Stimulated activated CD4-positive, alpha-beta T cell treated with anti-CD3 and anti-CD28 coated beads, Interleukin-4, amount 100 ng/mL, for 4 hours (primary cell): Measurements from ENCODE around the gene SYPL2.

ENCODE experiments used
- DNase-seq, 2 experiments: peaks; one replicate each; pipeline ENCODE4 v3.0.0-alpha.2; 2020

The SYPL2 gene

DNA sequence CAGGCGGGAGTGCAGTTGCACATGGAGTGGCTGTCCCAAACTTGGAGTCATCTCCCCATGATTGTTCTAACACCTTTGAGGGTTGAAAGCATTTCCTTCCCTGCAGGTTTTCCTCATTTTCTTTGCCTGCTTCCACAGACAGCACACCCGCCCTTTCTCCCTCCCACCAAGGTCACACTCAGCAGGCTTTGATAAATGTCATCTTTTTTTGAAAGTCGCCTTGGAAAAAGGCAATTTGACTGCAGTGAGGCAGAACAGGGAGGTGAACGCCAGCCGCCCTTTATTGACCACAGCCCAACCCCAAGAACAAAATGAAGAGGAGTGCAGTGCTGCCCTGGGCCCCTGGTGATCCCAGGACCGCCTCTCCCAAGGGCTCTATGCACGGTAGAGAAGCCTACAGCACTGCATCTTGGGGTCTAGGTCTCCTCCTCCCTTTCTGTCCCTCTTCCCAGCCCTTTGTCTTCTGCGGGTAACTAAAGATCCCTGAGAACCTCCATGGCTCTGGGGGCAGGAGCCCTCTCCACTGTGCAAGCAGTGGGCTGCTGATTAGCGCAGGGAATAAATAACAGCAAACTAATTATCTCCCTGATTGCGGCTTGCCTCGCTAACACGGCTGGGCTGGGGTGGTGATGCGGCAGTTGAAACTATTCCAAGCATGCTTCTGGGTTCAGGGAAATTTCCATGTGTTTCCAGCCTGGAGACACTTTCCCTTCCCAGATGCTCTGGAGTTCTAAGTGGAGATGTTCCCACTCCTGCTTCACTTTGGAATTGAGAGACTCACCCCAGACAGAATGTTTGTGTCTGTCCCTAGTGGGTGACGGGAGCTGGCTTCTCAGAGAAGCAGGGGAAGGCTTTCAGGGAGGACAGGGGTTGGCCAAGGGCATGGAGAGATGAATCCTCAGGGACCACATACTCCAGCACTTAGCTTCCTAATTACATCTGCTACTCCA, 54.9 kb downstream of the SYPL2 start:
- DNase-seq = no peak

DNA sequence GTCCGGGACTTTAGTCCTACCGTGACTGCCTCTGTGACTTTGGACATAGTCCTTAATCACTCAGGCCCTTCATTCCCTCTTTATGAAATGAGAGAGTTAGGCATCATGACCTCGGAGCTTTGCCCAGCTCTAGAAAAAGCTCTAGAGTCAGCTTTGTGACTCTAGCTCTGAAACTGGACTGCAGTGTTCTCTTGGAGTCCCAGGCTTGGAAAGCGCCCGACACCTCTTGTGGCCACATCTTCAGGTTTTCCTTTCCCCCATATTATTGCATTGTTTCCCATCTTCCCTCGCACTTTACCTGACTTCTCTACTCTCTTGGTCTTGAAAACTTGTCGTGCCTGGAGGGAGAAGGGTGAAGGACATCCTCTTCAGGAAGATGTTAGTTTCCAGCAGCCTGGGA, 55.7 kb downstream of the SYPL2 start:
- no peak for DNase-seq

DNA sequence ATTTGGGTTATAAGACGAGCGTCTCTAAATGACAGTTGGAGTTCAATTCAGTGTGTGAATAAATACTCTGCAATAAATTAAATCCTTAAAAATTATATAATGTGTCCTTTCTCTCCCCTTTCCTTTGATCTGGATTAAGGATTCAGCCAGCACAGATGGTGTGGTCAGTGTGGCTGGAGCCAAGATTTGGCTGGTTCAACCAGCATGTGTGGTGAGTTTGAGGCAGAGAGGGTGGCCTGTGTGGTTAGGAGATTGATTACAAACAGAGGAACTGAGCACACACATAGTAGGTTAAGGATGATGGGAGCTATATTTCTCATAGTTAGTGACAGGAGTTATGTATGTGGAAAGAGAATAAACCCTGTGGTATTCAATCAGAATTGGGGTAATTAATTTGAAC, 57.4 kb downstream of the SYPL2 start:
- DNase-seq = no peak

DNA sequence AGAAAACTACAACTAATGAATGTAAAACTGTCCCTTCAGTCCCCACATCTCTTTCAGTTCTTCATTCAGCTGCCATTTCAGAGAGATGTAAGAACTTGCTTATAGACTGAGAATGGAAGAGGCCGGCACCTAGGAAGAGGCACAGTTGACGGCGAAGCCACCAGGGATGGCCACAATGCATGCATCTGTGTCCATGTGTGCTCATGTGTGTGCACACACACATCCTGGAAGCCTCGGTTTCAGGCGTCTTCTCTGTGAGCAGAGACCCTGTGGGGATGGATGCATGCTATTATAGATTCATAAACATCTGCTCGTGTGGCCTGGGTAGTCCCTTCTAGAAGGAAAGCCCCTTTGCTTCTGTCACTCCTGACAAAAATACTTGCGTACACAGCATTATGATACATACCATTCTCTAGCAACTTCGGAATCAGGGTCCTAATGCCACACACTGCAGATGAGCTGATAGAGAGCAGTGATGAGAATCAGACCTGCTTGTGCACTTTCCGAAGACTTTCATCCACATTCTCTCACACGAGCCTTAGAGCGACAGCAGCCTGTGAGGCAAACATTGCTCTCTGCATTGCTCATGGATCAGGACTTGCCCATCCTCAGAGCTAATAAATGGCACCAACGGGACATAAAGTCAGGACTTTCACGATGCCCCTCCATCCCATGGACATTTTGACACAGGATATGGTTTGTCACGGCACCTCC, 60.9 kb downstream of the SYPL2 start:
- DNase-seq = no peak

DNA sequence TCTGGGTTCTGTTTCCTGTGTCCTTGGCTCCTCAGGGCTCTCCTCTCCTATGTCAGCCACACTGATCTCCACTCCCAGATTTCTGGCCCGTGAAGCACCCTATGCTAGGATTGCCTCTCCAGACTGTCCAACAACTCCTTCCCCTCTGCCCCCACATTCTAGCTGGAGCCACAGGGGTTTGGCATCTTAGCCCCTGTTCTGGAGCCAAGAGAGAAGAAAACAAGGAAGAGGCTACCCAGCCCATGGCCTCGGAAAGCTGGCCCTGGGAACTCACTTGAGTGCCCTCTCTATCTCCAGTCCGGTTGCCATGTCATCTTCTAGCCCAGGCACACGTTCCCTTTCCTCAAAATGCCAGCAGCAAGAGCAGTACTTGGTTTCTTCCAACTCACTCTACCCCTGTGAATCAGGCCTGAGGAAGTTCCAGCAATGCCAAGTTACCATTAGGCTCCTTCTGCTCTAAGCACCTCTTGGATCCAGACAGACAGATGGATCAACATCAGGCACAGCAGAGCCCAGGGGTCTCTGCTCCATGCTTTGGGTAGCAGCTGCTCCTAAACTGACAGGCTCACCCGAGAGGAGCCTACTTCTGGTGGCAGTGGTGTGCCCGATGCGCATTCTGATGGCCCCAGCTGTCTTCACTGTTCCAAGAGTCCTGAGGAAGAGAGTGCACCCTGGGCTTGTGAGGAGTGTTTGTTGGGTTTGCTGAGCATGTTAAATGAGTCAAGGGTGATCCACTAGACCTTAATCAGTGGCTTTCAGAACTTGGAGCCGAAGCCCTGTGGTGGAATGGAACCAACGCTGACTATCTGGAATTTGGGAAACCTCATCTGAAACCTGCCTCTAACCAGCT, 61.7 kb downstream of the SYPL2 start:
- no peak for DNase-seq

DNA sequence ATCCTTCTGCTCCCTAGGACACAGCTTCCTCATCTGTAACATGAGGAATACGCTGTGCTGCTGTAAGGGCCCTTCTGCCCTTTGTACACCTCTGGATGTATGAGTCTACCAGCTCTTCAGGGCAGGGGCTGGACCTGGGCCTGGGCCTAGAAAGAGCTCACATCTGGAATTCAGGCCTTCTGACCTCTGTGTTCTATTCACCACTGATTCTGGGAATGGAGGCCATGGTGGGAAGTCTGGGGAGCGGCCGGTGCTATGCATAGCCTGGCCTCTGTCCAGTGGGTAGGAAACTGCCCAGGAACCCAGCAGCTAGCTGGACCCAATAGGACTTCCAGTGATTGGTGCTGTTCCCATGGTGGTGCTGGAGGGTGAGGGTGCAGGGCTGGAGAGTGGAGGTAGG, 62.4 kb downstream of the SYPL2 start:
- DNase-seq = no peak

DNA sequence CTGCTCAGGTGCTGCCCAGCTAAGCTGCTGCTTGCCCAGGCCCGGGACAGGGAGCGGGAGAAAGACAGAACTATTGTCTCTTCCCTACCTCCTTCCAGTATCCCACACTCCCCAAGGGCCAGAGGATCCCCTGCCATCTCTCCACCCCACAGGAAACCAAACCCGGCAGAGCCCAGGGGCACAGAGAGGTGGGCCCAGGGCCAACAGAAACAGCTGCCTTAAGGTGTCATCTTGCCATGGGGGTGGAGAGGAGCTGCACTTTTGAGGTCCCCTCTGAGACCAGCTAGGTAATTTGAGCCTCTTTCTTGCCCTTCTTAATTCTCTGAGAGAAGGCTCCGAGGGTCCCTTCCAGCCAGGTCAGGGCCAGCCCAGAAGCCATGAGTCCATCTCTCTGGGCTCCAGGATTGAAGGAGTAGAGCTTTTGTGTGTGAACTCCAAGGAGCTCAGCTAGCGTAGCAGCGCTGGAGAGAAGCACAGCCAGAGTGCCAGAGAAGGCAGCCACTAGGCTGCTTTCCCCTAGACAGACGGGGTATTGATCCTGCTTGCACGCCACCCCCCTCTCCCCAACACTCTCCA, 63.6 kb downstream of the SYPL2 start:
- DNase-seq = no peak

DNA sequence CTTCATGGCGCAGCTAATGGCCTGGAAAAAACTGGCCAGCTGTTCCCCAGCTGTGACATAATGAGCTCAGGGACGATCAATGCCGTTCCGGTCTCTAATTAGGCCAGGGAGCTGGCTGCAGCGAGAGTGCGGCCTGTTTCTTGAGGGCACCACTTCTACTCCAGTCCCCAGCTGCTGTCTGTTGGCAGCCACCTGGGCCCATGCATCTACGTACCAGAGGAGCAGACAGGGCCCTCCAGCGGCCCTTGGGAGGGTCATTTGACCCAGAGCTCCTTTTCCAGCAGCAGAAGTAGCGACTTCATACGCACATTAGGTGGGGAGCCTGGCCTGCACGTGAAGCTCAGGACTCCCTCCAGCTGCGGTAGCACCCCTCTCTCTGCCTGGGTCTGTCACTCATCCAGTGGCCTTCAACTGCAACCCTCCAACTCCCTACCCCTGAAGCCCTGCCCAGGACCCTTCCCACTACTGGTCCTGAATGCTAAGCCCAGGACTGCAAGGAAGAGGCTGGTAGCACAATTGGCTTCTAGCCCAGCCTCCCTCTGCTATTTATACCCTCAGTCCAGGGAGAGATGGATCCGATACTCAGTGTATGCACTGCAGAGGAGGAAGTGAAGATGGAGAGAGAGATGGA, 64.2 kb downstream of the SYPL2 start:
- DNase-seq = no peak

DNA sequence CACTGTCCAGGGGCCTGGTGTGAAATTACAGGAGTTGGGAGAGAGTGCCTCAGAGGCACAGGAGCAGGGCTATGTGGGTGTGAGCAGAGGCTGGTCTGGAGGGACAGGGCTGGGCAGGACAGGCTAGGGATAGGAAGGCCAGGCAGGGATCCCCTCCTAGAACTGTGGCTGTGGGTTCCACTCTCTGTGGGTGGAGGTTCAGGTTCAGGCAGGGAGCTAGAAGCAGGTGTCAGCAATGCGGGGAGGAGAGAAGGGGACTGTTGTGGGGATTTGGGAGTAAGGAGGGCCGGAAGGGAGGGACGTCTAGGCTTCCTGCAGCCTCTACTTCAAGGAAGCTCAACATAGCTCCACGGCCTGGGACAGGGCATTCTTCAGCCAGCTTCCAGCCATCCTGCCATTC, 65.0 kb downstream of the SYPL2 start:
- DNase-seq = no peak
